H1 (cell line): ENCODE results near the gene MEST. TPM values are rescaled to one million over a fixed set of nuclear protein-coding genes. Genes with fewer than 3 reads are reported as not detected.

Experiments used
- CBX8 ChIP-seq: fragments of 300-800, 300-1000 bp; sonication (generic); IDR thresholded peaks from 2 replicates; pipeline ENCODE4 v1.7.1; 2016; ENCODE audit warnings: low read depth, low read length, borderline replicate concordance
- KDM4A ChIP-seq: IDR thresholded peaks from one replicate; pipeline ENCODE4 v1.7.1; 2012; ENCODE audit warnings: low read depth, mild to moderate bottlenecking, moderate library complexity, low read length, inconsistent platforms; ENCODE audit not compliant: severe bottlenecking
- NANOG ChIP-seq: IDR thresholded peaks from 2 replicates; pipeline ENCODE4 v1.6.1; 2011; ENCODE audit warnings: low read length, low read depth, mild to moderate bottlenecking, inconsistent platforms; ENCODE audit not compliant: insufficient read depth, poor library complexity, severe bottlenecking
- SIX5 ChIP-seq: IDR thresholded peaks from 2 replicates; pipeline ENCODE4 v1.6.1; 2011; ENCODE audit warnings: mild to moderate bottlenecking, low read depth, low read length
- SP4 ChIP-seq: IDR thresholded peaks from 2 replicates; pipeline ENCODE4 v1.6.1; 2012; ENCODE audit warnings: low read length, inconsistent platforms
- TEAD4 ChIP-seq: IDR thresholded peaks from 2 replicates; pipeline ENCODE4 v1.6.1; 2012; ENCODE audit warnings: low read depth, low read length, inconsistent platforms, mixed read lengths
- polyA plus RNA-seq, 7 experiments: library from polyadenylated mRNA; depleted of rRNA in 3 of 7; stranded (reverse) in 5 of 7; unstranded in 2 of 7; fragments of >200 nt in 5 of 7; fragments of 200-250 nt in 2 of 7; gene quantifications; 1 replicate in 5 of 7; 2 replicates in 1 of 7; 4 replicates in 1 of 7; pipeline versions ENCODE4 v1.2.1 to v1.2.3, GENCODE V29; 2011 to 2013; ENCODE audit warnings: missing spikeins in 2 of 7, mixed read lengths in 2 of 7
- total RNA-seq: library from RNA; stranded (reverse); fragmentation: NEBNext Ultra II Directional; extraction: Animal tissue kit (Norgen Biotek cat#: 25700); gene quantifications from 2 replicates; pipeline ENCODE4 v1.2.1, GENCODE V29; 2021
- TF ChIP-seq, protein P1 (sequence below): IDR thresholded peaks from 2 replicates; pipeline ENCODE4 v1.6.1; 2011; ENCODE audit warnings: low read length, improper control_type of control experiment

MEST gene
- total and polyA plus RNA-seq, 2 of the 8 experiments (the other 6 are each of a cell fraction or from before 2014, with no cell fraction given), result 176 to 269 TPM

DNA sequence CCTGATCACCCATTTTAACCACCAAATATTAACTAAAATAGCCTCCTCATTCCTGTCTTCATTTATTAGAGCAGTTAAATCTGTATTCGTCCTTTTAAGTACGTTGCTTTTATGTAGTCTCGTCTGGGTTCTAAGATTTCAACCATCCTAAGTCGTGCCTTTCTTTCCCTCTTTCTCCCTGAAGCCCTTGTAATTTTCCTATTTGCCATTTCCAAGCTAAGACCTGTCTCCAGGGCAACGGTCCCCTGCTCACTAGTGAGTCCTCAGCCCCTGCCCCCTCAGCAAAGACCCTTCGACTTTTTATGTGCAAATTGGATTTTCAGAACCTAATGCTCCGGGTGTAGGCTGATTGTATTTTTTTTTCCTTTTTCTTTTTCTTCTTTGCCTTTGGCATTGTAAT is 16.1 kb upstream of the MEST start (continued):
- TF ChIP-seq, protein P1, sequence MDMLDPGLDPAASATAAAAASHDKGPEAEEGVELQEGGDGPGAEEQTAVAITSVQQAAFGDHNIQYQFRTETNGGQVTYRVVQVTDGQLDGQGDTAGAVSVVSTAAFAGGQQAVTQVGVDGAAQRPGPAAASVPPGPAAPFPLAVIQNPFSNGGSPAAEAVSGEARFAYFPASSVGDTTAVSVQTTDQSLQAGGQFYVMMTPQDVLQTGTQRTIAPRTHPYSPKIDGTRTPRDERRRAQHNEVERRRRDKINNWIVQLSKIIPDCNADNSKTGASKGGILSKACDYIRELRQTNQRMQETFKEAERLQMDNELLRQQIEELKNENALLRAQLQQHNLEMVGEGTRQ, result no peak
- TF ChIP-seq NANOG (no peak), SP4 (no peak), KDM4A (no peak), TEAD4 (no peak), CBX8 (no peak), SIX5 (no peak)
- TF ChIP-seq, all 59 proteins: peak for 0
